HG02884 (cell line): ENCODE results near the gene GFAP.

Experiments used
- ATAC-seq: cut with Tn5 transposase; IDR thresholded peaks from one replicate; pipeline ENCODE4 v1.9.1; 2021; ENCODE audit warnings: mild to moderate bottlenecking, moderate library complexity; ENCODE audit not compliant: unreplicated experiment

GFAP gene

GRCh38 chr17:44915862-44916780 lies 821 bp upstream of the GFAP start:
- ATAC-seq: no peak

- no peak for ATAC-seq
These were observed 515 bp downstream of the GFAP start for GRCh38 chr17:44914698-44915271.

- ATAC-seq: no peak
These were observed 1.2 kb downstream of the GFAP start for GRCh38 chr17:44914148-44914547.

- no peak for ATAC-seq
These were observed 1.6 kb downstream of the GFAP start for GRCh38 chr17:44913676-44914075.

DNA sequence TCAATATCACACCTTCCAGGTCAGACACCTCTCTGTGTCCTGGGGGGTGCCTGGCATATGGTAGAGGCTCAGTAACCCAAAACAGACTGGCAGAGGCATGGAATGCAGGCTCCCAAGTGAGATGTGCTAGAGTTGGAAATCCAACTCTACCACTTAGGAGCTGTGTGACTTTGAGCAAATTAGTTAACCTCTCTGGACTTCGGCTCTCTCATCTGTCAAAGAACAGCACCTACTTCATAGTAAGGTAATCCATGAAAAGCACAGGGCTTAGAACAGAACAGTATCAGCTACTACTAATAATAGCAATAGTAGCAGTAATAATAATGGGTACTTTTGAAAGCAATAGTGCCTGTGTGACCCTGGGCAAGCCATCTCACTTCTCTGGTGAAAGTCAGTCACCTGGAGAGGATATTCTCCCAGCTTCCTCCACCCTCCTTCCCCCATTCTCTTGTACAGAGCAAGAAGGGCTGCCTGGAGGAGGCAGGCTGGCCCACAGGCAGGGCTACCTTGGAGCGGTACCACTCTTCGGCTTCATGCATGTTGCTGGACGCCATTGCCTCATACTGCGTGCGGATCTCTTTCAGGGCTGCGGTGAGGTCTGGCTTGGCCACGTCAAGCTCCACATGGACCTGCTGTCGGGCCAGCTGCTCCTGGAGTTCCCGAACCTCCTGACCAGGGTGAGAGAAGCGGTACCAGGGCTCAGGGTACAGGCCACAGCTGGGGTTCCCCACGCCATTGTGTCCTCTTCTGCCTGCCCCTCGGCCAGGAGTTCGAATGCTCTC lies 2.3 kb downstream of the GFAP start:
- ATAC-seq: no peak

- no peak for ATAC-seq
These were observed 3.9 kb downstream of the GFAP start for GRCh38 chr17:44911133-44912001.

DNA sequence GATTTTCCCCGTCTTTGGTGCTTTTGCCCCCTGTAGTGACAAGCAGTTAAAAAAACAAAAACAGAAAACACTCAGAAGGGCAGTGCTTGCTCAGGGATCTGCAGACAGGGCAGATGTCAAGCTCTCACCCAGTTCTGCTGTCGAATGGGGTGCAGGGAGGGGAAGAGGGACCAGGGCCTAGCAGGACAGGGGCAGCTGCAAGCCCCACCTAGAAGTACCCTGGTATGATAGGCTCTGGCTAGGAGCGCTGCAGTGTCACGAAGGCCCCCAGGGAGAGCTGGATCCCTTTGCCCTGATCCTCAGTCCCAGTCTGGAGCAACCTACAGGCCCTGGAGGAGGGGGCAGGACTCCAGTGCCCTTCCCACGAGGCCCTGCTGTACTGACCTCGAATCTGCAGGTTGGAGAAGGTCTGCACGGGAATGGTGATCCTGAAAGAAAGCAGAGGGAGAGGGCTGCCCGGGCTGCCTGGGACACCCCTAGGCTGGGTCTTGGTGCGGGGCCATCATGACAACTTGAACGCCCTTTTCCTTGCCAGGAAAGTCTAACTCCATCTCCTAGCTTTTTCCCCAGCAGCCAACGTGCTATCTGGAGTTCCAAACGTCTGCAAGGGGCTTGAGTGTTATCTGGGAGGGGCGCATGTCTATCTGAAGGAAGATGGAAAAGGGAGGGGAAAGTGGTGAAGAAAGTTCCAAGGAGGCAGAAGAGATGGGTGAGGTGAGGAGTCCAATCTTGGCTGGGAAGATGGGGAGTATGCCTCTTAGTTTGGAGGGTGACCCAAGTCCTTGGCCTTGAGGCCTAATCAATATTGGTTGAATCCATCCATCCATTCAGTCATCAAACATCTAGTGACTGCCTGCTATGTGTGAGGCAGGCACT lies 4.8 kb downstream of the GFAP start:
- no peak for ATAC-seq

GRCh38 chr17:44909681-44910144 lies 5.6 kb downstream of the GFAP start:
- ATAC-seq: no peak

- ATAC-seq: no peak
These were observed 6.5 kb downstream of the GFAP start for GRCh38 chr17:44908761-44909326.

GRCh38 chr17:44907729-44908470 lies 7.4 kb downstream of the GFAP start:
- ATAC-seq: no peak

DNA sequence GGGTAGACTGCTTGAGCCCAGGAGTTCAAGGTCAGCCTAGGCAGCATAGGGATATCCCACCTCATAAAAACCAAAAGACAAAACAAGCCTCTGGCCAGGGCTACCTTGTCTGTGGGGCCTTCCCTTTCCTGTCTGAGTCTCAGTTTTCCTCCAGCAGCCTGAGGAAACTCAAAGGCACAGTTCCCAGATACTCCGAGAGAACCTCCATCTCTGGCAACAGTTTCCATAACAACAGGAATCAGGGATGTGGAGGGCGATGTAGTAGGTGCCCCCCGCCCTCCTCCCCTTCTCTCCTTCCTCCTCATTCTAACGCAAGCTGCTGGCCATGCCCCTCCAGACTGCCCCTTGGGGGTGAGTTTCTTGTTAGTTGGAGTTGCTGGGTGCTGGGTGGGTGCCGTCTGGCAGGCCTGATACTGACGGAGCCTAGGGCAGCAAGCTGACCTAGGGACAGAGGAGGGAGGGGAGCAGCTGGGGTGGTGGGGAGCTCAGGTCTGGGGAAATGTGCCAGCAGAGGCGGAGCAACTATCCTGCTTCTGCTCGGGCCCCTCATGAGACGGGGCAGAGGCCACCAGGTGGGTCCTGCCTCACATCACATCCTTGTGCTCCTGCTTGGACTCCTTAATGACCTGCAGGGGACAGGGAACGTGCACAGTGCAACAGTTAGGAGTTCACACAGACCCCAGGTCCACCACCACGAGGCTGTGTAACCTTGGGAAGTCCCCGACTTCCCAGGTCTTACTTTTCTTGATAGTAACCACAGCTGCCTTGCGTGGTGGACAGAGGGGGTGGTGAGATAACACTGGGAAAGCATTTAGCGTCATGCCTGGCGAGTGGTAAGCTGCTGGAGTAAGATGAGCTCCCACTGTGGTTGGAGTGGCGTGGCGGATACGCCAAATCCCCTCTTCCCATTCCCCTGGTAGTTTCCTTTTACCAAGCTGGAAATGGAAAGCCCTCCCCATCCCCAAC lies 8.3 kb downstream of the GFAP start:
- no peak for ATAC-seq

- no peak for ATAC-seq
These were observed 9.2 kb downstream of the GFAP start for GRCh38 chr17:44906010-44906646.

DNA sequence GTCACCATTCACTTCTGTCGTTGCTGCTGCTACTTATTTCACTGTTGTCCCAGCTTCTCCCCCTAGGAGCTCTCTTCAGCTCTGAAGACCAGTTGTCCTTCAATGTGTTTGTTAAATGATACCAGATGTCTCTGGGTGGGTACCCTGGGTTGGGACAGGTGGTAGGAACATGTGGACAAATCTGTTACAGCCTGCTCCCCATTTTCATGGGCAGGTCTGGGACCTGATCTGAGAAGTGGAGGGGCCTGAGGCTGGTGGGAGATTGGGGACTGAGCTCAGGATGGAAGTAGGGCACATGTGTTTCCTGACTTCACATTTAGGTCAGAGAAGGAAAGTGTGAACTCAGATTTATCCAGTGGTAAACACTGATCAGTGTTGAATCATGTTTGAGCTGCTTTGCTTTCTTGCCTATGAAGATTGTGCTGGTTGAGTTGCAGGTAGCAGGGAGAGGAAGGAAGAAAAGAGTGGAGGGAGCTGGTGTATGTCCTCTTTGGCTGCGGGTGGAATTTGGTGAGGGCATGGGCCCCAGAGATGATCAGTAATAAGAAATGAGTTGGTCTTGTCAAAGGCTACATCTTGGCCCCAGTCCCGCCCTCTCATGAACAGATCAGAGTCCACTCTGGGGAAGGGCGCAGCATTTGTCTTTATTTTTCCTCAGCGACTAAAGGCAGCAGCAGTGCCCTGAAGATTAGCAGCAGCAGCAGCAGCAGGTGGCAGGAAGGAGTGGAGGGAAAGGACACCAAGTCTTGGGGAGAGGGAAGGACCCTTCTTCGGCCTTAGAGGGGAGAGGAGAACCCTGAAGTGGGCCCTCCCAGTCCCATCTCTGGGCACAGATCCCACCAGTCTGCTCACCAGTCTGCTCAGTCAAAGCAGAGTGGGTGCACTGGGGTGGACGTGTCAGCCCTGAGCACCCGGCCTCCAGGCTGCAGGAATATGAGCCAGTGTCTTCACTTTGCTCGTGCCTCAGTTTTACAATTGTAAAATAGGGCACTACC lies 10.0 kb downstream of the GFAP start:
- no peak for ATAC-seq

- no peak for ATAC-seq
These were observed 11.0 kb downstream of the GFAP start for GRCh38 chr17:44904001-44904984.
